ENCODE data around the gene NUDT16L1.
"Not testable (repeated sequence)": the region's sequence is repeated elsewhere in the genome, so short reads cannot be mapped to it uniquely, and the experiment has no call there.

The NUDT16L1 gene

DNA sequence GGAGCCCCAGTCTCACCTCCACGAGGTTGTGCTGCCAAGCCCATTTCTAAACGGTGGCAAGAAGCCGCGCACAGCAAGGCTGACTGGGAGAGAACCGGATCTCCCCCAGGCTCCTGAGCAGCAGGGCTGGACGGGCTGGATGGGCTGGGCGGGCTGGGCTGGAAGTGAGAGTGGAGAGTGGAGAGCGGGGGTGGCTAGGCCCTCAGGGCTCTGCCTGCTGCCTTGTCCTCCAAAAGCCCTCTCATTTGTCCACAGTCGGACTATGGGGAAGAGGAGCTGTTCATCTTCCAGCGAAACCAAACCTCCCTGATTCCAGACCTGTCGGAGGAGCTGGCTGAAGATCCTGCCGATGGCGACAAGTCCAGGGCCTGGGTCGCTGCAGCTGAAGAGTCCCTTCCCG is 44.2 kb downstream of the NUDT16L1 start:
- no peak overlapping the region for H2AFZ ChIP-seq (ENCODE audit: low read depth, low read length)
- H3K4me1 ChIP-seq (ENCODE audit: insufficient read depth, low read length), result peaks cover 8% of the 10 kb centered on the region
- H3K9me3 ChIP-seq (ENCODE audit: low read length), result no peaks in the 10 kb centered on the region
- H3K4me3 ChIP-seq (ENCODE audit: low read length), result no peak overlapping the region
- no peaks in the 10 kb centered on the region for H3K36me3 ChIP-seq (ENCODE audit: insufficient read depth, low read length)
- no peaks in the 10 kb centered on the region for H3K27me3 ChIP-seq (ENCODE audit: insufficient read depth, low read length)

DNA sequence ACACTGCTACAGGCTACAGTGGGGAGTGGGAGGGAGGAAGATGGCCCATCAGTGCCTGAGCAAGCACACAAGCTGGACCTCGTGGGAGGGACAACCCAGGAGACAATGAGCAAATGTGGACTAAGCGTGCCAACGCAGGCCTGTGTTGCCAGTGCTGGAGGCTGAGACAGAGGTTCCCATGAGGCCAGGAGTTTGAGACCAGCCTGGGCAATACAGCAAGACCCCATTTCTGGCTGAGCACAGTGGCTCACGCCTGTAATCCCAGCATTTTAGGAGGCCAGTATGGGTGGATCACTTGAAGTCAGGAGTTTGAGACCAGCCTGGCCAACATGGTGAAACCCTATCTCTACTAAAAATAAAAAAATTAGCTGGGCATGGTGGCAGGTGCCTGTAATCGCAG is 45.0 kb downstream of the NUDT16L1 start:
- not testable (repeated sequence) for H3K27me3 ChIP-seq (ENCODE audit: insufficient read depth, low read length); H3K9me3 ChIP-seq (ENCODE audit: low read length); H3K4me1 ChIP-seq (ENCODE audit: insufficient read depth, low read length); H3K4me3 ChIP-seq (ENCODE audit: low read length); H3K36me3 ChIP-seq (ENCODE audit: insufficient read depth, low read length); H2AFZ ChIP-seq (ENCODE audit: low read depth, low read length)

DNA sequence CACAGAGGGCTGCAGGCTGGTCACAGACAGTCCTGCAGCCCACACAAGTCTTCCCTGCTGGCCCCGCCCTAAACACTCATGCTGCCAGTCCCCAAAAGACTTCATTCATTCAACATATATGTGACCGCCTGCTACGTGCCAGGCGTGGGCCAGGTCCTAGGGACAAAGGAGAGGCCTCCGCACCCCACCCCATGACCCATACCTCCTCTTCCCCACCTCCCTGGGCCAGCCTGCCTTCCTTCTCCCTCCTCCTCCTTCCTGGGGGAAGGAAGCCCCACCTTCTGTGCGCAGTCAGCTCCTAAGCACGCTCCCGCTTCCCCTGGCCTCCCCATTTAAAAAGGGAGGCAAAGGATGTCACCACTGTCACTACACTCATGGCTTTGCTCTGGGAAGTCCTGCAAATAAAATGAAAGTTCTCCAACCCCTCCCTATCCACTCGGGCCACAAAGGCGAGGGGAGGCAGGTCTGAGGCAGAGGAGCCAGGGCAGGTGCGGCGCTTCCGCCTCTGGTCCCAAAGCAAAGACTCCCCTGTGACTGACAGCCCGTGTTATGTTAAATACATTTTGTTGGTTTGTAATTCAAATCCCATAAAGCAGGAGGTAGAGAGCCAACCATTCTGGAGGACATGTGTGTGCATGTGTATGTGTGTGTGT is 50.0 kb downstream of the NUDT16L1 start:
- Histone ChIP-seq H3K9me3 (ENCODE audit: low read length) (no peaks in the 10 kb centered on the region), H3K4me3 (ENCODE audit: low read length) (no peak overlapping the region), H3K4me1 (ENCODE audit: insufficient read depth, low read length) (no peaks in the 10 kb centered on the region), H2AFZ (ENCODE audit: low read depth, low read length) (no peak overlapping the region), H3K36me3 (ENCODE audit: insufficient read depth, low read length) (no peaks in the 10 kb centered on the region), H3K27me3 (ENCODE audit: insufficient read depth, low read length) (no peaks in the 10 kb centered on the region)

DNA sequence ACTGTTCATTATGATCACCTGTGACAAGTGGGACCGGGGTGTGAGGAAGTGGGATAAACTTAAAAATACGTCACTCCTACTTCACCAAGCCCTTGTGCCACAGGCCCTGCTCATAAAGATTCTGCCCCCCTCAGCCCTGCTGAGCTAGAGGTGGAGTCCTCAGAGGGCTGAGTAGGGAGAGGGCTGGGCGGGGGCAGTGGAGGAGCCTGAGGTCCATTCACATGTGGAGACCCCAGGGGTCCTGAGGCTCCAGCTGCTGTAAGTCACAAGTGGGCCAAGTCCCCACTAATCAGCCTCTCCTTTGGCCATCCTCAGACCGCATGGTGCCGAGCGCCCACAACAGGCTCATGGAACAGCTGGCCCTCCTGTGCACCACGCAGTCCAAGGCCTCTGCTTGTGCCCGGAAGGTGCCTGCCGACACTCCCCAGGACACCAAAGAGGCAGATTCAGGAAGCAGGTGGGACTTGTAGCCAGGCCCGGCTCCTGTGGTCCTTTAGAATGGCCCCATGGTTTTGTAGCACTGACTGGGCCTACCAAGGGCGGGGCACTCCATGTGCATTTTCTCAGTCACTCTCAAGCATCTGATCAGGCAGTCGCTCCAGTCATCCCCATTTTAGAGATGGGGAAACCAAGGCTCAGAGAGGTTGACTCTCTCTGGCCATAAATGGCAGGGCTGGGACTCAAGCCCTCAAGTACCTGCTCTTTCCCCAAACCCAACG is 51.4 kb downstream of the NUDT16L1 start:
- H3K4me3 ChIP-seq (ENCODE audit: low read length), result no peak overlapping the region
- no peaks in the 10 kb centered on the region for H3K4me1 ChIP-seq (ENCODE audit: insufficient read depth, low read length)
- no peaks in the 10 kb centered on the region for H3K27me3 ChIP-seq (ENCODE audit: insufficient read depth, low read length)
- no peak overlapping the region for H2AFZ ChIP-seq (ENCODE audit: low read depth, low read length)
- no peaks in the 10 kb centered on the region for H3K9me3 ChIP-seq (ENCODE audit: low read length)
- peaks cover under 1% of the 10 kb centered on the region for H3K36me3 ChIP-seq (ENCODE audit: insufficient read depth, low read length)

DNA sequence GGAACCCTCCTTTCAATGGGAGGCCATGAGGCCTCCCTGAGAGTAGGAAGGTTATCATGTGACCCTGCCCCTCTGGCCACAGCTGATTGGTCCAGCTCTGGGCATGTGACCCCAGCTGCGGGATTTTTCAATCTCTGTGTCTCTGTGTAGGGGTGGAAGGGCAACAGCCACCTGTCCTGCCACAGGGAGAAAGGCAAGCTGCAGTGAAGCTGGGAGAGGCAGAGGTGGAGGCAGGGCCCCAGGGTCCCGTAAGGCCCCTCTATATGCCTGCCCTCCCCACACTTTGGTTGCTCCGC is 51.9 kb downstream of the NUDT16L1 start:
- Histone ChIP-seq H2AFZ (ENCODE audit: low read depth, low read length) (no peak overlapping the region), H3K4me1 (ENCODE audit: insufficient read depth, low read length) (no peaks in the 10 kb centered on the region), H3K9me3 (ENCODE audit: low read length) (no peaks in the 10 kb centered on the region), H3K36me3 (ENCODE audit: insufficient read depth, low read length) (peaks cover 2% of the 10 kb centered on the region), H3K4me3 (ENCODE audit: low read length) (no peak overlapping the region), H3K27me3 (ENCODE audit: insufficient read depth, low read length) (no peaks in the 10 kb centered on the region)
